Measurements from ENCODE around the gene ENGASE.
"Not testable (repeated sequence)": the region's sequence is repeated elsewhere in the genome, so short reads cannot be mapped to it uniquely, and the experiment has no call there.

The ENGASE gene

DNA sequence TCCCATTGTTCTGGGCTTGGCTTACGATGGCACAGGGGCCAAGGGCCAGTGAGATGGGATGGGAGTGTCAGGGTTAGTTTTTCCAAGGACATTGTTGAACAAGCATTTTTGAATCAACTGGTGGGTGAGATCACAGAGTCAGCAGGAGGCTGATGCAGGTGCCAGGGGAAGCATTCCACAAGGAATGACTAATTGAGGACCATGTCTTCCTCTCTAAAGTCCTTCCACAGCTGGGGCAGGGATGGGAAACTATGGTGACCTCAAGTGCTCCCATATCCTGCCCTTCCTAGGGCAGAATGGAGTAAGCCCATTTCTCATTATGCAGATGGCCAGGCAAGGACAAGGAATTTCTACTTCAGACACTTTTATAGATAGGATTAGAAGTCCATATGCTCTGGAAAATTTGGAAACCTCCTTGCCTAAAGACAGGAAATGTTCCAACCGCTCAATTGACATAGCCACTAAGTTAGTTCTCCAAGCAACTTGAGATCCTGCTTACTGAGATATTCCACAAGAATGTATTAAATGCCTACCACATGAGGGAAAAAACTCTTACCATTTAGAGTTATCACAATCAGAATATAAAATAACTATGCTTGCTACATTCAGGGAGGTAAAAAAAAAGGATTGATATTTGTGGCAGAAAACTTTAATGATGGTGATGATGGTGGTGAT, 21.2 kb upstream of the ENGASE start:
- DNase-seq (ENCODE audit: low read depth in 2 of 2), result no peak

DNA sequence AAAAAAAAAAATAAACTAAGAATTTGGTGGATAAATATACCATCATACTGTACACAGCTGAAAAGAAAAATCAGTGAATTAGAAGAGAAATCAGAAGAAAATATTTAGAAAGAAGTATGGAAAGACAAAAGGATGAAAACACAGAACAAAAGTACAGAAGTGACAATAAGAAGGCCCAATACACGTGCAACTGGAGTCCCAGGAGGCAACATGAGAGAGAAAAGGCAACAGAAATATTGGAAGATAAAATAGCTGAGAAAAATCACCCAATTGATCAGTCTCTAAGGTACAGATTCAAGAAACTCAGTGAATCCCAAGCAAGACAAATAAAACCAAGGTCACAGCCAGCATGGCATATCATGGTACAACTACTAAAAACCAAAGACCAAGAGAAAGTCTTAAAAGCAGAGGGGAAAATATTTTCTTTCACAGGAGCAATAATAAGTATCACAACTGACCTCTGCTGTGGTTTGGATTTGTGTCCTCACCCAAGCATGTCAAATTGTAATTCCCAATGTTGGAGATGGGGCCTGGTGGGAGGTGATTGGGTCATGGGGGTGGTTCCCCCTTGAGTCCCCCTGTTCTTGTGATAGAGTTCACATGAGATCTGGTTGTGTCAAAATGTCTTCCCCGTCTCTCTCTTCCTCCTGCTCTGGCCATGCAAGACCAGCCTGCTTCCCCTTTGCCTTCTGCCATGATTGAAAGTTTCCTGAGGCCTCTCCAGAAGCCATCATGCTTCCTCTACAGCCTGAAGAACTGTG, 20.2 kb upstream of the ENGASE start:
- DNase-seq (ENCODE audit: low read depth in 2 of 2), result no peak

DNA sequence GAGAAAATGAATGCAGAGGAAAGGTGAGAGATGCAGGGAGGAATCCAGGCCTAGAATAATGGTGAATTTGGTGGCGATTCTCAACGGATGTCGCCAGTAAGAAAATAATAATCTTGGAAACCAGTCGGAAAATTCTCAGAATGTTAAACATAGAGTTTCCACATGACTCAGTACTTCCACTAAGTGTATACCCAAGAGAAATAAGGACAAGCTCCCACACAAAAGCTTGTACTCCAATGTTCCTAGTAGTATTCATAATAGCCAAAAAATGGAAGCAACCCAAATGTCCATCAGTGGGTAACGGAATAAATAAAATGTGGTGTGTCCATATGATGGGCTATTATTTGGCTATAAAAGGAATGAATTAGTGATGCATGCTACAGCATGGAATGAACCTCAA, 19.4 kb upstream of the ENGASE start:
- DNase-seq (ENCODE audit: low read depth in 2 of 2), result no peak

DNA sequence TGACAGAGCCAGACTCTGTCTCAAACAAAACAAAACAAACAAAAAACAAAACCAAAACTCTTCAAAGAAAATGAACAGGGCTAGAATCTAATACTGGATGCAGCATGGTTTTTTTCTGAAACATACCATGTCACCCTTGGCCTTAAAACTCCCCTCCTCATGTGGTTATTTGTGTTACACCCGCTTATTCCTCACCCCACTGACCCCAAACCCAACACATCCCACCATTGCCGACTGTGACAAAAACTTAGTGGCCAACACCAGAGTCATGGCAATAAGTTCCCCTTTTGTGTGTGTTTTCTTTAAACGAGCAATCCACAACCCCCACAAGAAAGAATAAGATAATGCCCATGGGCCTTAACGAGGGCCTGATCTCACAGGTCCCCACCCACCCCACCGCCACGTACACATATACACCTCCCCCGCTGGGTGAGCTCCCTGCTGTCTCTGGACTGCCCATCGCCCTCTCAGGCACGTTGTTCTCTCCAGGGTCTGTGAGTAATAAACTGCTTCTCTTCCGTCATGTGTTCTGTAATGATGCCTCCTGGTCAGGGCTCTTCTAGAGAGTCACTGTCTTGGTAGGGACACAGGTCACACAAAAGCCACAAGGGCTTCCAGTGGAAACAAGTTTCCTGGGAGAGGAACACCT, 16.8 kb upstream of the ENGASE start:
- DNase-seq (ENCODE audit: low read depth in 2 of 2), result no peak

DNA sequence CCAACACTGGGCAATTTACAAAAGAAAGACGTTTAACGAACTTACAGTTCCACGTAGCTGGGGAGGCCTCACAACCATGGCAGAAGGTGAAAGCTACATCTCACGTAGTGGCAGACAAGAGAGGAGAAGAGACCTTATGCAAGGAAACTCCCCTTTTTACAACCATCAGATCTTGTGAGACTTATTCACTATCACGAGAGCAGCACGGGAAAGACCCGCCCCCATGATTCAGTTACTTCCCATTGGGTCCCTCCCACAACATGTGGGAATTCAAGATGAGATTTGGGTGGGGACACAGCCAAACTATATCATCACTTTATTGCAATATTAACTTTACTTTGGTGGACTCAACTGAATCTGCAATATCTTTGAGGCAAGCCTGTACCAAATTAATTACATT, 11.9 kb upstream of the ENGASE start:
- no peak for DNase-seq (ENCODE audit: low read depth in 2 of 2)

DNA sequence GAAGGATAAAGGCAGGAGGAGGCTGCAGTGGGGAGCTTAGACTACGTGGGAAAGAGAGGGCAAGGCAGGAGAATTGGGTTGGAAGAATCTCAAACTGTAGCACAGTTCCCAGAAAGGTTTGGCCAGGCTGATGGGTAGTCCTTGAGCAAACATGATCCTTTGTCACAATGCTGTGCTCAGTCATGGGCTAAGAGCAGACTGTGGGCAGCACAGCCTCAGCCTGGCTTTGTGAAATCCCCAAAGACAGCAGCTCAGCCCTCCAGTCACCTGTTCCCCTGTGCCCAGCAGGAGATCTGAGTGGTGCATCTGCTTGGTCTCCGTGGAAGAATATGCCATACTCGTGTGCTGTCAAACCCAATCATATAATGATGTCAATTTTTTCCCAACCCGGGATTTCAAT, 10.6 kb upstream of the ENGASE start:
- no peak for DNase-seq (ENCODE audit: low read depth in 2 of 2)

DNA sequence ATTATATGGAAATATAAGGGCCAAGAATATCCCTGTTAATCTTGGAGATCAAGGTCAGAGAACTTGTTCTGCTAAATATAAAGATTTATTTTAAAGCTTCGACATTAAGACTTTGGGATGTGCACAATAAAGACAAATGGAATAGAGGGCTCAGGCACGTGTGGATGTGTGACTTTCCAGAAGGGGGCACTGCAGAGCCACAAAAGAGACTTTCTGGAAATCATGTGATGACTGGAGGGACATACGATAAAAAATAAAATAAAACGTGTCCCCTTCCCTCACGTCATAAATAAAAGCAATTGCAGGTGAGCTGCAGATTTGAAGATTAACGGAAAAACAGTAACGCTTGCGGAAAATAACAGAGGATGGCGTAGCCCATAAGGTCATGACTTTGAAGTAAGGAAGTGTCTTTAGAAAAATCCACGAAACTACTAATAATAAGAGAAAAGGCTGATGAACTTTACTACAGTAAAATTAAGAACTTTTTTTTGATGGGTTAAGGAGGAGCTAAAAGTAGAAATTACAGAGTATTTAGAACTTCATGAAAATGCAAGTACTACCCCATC, 9.4 kb upstream of the ENGASE start:
- DNase-seq (ENCODE audit: low read depth in 2 of 2), result peak; percentile 23 to 62

DNA sequence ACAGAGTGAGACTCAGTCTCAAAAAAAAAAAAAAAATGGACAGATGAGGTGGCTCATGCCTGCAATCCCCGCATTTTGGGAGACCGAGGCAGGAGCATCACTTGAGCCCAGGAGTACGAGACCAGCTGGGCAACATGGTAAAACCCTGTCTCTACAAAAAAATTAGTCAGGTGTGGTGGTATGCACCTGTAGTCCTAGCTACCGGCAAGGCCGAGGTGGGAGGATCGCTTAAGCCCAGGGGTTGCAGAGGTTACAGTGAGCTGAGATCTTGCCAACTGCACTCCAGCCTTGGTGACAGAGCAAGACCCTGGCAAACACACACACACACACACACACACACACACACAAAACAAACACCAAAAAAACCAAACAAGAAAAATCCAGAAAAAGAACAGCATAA, 7.7 kb upstream of the ENGASE start:
- no peak for DNase-seq (ENCODE audit: low read depth in 2 of 2)

DNA sequence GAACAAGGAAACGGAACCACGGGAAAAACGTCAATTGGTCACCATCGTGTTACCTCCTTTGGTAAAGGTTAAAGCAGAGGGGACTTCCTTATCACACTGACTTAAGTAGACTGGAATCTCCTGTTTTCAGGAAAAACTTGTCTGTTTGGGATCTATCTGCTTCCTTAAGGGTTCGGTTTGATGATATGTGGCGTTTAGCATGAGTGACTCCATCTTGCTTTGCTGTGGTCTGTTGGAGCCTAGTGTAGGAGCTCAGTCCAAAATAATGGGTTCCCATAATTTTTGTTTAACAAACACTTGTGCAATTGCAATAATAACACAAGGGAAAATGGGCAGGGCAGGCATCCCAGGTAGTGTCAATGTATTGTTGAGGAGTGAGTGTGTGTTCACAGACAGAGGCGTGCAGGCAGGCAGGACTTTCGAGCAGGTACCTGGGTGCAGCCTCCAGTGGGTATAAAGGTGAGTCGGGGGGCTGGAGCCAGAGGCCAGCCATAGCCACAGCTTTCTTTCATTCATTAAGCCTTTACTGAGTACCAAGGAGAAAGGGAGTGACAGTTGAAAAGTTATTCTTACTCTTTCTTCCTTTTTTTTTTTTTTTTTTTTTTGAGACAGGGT, 4.3 kb upstream of the ENGASE start:
- no peak for DNase-seq (ENCODE audit: low read depth in 2 of 2)

DNA sequence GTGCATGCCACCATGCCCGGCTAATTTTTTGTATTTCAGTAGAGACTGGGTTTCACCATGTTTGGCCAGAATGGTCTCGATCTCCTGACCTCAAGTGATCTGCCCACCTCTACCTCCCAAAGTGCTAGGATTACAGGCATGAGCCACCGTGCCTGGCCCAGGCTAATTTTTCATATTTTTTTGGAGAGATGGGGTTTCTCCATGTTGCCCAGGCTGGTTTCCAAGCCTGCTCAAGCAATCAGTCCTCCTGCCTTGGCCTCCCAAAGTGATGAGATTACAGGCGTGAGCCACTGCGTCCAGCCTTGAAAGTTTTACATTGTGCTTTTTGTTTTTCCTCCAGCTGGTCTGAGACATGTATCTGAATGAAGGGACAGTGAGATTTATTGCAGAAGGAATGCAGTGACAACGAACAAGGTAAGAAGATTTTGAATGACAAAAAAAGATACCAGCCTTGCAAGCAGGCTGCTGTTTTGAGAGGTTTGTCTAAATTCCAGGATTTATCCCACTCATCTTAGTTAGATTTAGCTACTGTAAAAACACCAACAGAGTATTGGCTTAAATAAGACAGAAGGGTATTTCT, 3.4 kb upstream of the ENGASE start:
- DNase-seq (ENCODE audit: low read depth in 2 of 2), result no peak

DNA sequence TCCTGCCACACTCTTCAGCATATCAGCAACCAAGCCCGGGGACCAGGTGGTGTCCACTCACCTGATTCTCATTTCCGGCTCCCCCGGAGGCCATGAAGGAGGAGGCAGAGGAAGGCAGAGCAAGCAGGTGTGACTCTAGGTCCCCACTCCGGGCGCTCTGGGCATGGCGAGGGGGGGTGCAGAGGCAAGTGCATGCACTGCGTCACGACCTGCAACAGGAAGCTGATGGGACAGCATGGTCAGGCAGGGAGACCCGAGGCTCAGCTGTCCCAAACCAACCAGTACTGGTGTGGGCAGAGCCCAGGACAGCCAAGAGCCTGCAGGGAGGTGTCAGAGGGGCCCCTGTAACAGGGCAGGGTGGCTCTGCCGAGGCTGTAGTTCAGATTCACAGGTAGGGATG, 2.1 kb upstream of the ENGASE start:
- no peak for DNase-seq (ENCODE audit: low read depth in 2 of 2)

DNA sequence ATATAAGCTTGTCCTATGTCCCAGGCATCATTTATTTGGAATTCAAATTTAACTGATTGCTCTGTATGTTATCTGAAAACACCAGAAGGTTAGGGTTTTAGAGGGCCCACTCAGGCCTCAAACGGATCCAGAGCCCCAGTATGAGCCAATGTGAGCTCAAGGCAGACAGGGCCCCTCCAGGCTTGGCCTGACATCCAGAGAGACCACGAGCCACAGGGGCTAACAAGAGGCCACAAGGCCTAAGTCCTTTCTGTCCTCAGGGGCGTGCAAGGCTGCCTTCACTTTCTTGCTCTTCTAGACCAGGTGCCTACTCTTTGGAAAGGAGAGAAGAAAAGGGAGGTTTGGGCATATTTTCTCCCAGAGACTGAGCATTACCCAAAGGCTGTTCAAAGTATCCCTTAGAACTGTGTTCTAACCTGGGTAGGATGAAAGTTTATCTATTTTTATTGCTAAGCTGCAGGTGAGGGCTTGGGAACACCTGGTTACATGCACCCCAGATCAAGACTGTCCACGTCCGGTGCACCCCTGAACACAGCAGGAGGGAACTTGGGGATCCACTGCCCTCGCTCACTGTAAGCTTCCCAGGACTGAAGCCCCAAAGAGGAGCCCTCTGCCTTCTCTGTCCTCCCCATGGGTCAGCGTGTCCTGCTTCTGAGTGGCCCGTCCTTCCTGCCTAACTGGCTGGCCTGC, 1.5 kb upstream of the ENGASE start:
- DNase-seq (ENCODE audit: low read depth in 2 of 2), result no peak

DNA sequence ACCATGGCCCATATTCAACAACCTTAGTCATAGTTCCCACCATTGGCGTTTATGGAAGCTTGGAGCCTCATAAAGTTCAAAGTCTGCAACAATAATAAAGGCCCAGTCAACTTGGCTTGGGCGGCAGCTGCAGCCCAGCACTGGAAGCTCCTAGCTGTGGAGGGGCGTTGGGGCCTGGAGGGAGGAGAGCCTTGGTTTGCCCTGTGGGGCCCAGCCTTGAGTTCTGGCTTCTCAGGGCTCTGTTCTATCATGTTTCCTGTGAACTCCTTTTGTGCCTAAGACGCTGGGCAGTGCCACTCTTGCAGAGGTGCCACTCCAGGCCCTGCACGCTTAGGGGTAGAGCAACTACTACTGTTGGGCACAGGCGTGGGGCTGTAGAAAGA, 927 bp upstream of the ENGASE start:
- no peak for DNase-seq (ENCODE audit: low read depth in 2 of 2)

DNA sequence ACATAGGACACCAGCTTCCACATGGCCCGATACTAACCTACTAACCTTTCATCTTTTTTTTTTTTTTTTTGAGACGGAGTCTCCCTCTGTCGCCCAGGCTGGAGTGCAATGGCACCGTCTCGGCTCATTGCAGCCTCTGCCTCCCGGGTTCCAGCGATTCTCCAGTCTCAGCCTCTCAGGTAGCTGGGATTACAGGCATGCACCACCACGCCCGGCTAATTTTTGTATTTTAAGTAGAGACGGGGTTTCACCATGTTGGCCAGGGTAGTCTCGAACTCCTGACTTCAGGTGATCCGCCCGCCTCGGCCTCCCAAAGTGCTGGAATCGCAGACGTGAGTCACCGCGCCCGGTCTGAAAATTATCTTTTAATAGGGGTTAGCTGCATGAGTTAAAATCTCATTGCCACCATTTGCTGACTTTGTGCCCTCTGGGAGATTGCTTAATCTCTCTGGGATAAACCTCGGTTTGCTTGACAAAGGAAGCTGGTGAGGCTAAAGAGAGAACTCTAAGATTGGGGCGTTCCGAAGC, 439 bp upstream of the ENGASE start:
- not testable (repeated sequence) for DNase-seq (ENCODE audit: low read depth in 2 of 2)

DNA sequence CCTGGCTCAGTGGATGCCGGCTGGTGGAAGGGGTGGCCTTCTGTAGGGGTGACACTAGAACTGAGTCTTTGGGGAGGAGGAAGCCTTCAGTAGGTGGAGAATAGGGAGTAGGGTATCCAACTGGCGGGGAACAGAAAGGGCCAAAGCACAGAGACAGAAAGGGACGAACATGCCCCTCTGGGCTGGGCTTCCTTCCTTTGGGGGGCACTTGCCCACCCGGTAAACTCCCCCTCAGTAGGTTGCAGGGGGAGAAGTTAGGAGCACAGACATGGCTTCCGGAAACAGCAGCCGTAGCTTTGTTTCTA, 774 bp downstream of the ENGASE start:
- no peak for DNase-seq (ENCODE audit: low read depth in 2 of 2)

DNA sequence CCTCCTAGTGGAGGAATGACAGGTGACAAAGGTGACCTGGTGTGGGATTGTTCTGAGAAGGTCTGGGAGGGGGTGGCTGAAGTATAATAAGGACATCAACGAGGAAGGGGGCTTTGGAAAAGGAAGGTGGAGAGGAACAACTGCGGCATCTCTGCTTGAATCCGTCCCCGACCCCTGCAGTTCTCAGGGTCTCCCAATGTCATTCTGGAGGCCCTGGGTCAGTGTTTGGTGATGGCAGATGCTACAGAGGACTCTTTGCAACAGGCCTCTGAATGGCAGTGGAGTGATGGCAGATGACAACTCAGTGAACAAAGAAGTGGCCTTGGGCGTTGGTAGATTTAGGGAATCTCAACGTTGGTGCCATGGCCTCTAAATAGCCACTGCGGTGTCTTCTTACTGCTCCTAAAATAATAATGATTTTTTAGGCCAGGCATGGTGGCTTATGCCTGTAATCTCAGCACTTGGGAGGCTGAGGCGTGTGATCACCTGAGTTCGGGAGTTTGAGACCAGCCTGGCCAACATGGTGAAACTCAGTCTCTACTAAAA, 1.3 kb downstream of the ENGASE start:
- no peak for DNase-seq (ENCODE audit: low read depth in 2 of 2)

DNA sequence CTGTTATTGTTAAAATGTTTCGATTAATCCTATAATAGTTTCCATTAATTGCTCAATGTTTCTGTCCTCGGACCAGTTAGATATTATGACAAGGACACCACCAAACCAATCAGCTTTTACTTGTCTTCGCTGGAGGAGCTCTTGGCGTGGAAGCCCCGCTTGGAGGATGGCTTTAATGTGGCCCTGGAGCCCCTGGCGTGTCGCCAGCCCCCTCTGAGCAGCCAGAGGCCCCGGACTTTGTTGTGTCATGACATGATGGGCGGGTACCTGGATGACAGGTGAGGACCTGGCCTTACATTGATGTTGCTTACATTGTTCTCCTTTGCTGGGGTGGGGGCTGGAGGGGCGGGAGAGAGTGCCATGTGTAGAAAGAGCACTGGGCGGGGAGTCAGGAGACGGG, 3.0 kb downstream of the ENGASE start:
- DNase-seq (ENCODE audit: low read depth in 2 of 2), result no peak

DNA sequence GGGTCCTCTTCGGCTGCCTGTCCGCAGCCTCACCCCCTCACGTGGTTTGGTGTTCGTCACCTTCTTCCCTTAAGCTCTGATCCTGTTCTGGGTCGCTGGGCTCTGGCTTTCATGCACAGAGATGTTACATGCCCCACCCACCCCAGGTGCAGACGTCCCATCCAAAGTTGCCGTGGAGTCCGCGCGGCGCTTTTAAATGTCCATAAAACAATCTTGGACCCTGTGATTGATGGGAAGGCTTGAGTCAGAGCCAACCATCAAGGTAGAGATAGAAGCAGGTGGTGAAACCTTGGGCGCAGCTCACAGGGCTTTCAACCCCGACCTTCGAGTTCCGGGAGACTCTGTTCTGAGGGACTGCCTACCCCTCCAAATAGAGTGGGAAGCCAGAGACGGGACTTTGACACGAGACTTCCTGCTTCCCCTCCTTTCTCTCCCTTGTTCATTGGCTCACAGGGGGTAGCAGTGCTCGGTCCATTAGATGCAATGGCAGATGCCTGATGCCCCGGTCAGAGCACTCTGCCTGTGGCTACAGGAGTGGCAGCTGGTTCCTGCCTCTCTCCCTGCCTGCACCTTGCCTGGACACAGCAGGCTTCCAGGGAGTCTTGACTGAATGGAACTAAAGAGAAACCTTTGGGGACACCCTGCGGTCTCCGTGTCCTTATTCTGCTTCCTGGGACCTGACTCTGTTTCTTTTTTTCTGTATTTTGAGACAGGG, 4.0 kb downstream of the ENGASE start:
- no peak for DNase-seq (ENCODE audit: low read depth in 2 of 2)

DNA sequence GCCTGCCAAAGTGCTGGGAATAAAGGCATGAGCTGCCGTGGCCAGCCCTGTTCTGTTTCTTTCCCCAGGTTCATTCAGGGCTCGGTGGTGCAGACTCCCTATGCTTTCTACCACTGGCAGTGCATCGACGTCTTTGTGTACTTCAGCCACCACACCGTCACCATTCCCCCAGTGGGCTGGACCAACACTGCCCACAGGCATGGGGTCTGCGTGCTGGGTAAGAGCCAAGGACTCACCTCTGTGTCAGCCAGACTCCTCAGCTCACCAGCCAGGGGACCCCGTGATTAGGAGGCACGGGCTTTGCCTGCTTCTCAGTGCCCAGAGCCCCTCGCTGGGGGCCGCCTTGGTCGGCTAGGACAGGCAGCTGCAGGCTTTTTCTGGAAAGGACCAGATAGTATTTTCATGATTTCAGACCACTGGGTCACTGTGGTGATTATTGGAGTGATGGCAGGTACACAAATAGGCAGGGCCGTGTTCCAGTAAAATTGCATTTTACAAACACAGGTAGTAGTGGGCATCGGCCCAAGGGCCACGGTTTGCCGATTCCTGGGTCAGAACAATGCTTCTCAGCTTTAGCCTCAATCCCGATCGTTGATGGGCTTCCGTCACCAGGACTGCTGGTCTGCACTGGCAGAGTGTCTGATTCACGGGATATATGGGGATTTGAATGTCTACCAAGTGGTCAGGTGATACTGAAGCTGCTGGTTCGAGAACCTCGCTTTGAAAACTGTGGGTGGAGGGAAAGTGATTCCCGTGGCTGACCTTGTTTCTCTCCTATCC, 5.0 kb downstream of the ENGASE start:
- no peak for DNase-seq (ENCODE audit: low read depth in 2 of 2)

DNA sequence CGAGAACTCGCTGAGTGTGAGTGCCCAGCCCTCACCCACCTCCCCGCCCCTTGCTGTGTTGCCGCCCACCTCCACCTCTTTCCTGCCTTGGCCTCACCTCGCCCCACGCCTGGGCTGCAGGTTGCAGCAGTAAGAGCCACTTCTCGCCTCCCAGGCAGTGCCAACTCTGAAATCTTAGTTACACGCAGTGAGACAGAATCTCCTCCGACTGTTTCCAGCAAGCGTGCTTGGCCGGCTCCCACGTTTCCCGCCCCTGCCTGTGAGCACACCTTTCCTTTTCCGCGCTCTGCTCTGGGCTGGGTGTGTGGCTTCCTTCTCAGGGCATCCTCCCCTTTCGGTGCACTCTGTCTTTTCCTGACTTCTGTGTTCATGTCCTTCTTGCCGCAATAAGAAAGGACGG, 5.7 kb downstream of the ENGASE start:
- DNase-seq (ENCODE audit: low read depth in 2 of 2), result no peak

Data from stimulated activated CD4-positive, alpha-beta T cell treated with anti-CD3 and anti-CD28 coated beads, Interleukin-15, amount 100 ng/mL, for 48 hours (primary cell).